ENCODE measurements around the gene RFT1.

Gene RFT1

GRCh38 chr3:53042651-53043050 is 87.6 kb downstream of the RFT1 start:
- no peak for TF ChIP-seq CTCF (IDR thresholded peaks at IDR 0.05; ENCODE audit: low read depth, low read length)
- no peak for DNase-seq (ENCODE audit: extremely low read depth, low read depth)

- no peak for DNase-seq (ENCODE audit: extremely low read depth, low read depth)
- no peak for TF ChIP-seq CTCF (IDR thresholded peaks at IDR 0.05; ENCODE audit: low read depth, low read length)
These were observed 89.8 kb downstream of the RFT1 start for GRCh38 chr3:53040351-53040820.

DNA sequence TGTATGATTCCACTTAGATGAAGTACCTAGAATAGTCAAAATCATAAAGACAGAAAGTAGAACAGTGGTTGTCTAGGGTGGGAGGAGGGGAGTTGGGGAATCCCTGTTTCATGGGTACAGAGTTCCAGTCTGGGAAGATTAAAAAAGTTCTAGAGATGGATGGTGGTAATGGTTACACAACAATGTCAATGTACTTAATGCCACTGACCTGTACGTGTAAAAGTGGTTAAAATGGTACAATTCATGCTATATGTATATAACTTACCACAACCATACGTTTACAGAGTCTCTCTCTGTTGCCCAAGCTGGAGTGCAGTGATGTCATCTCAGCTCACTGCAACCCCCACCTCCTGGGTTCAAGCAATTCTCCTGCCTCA is 90.9 kb downstream of the RFT1 start:
- no peak for TF ChIP-seq CTCF (IDR thresholded peaks at IDR 0.05; ENCODE audit: low read depth, low read length)
- DNase-seq (ENCODE audit: extremely low read depth, low read depth) = no peak

GRCh38 chr3:53038679-53039375 is 91.4 kb downstream of the RFT1 start:
- TF ChIP-seq CTCF (IDR thresholded peaks at IDR 0.05; ENCODE audit: low read depth, low read length) = no peak
- no peak for DNase-seq (ENCODE audit: extremely low read depth, low read depth)
